Measurements from ENCODE around the gene UFD1. TPM values are rescaled to one million over a fixed set of nuclear protein-coding genes. Genes with fewer than 3 reads are reported as not detected.

The UFD1 gene
- total and polyA plus RNA-seq, 9 of the 15 experiments (the other 6 are each of a cell fraction or from before 2014, with no cell fraction given): 238 to 645 (median 363) TPM

GRCh38 chr22:19450363-19451175 is 28.4 kb downstream of the UFD1 start (continued):
- TF ChIP-seq CTCF (IDR thresholded peaks at IDR 0.05 in 2 of 3, conservative IDR thresholded peaks at IDR 0.05 in 1 of 3; ENCODE audit: insufficient read depth in 2 of 3, low read depth in 1 of 3, low read length in 3 of 3) (no peak), GATA2 (CRISPR knock-in tag; IDR thresholded peaks at IDR 0.05) (no peak), PTRF (tag; IDR thresholded peaks at IDR 0.05) (no peak), SMARCA5 (IDR thresholded peaks at IDR 0.05) (no peak), ZNF280B (CRISPR knock-in tag; IDR thresholded peaks at IDR 0.05) (0 out of 2 replicates have a peak, but pooled peaks have one; percentile 14), PRMT5 (CRISPR knock-in tag; IDR thresholded peaks at IDR 0.05) (no peak), CEBPG (CRISPR knock-in tag; IDR thresholded peaks at IDR 0.05) (no peak), CEBPG (tag; conservative IDR thresholded peaks at IDR 0.05 in 1 of 2, IDR thresholded peaks at IDR 0.05 in 1 of 2) (no peak), POLR2H (tag; IDR thresholded peaks at IDR 0.05; ENCODE audit: low read depth) (no peak), SUPT5H (IDR thresholded peaks at IDR 0.05) (0 out of 2 replicates have a peak, but pooled peaks have one; percentile 23), TFAM (CRISPR knock-in tag; conservative IDR thresholded peaks at IDR 0.05) (no peak), NFATC3 (IDR thresholded peaks at IDR 0.05) (no peak), ZNF354B (CRISPR knock-in tag; IDR thresholded peaks at IDR 0.05) (no peak), BCOR (IDR thresholded peaks at IDR 0.05) (0 out of 2 replicates have a peak, but pooled peaks have one; percentile 20), SMC3 (conservative IDR thresholded peaks at IDR 0.05; ENCODE audit: insufficient read depth, low read depth, low read length) (no peak), NEUROD1 (IDR thresholded peaks at IDR 0.05; ENCODE audit: borderline replicate concordance, low read depth, low read length, partially characterized antibody) (no peak), TEAD1 (CRISPR knock-in tag; IDR thresholded peaks at IDR 0.05) (no peak), TCF15 (CRISPR knock-in tag; IDR thresholded peaks at IDR 0.05) (peak; percentile 70; the same call in 1 of the 2 replicates), ZNF764 (CRISPR knock-in tag; IDR thresholded peaks at IDR 0.05; ENCODE audit: low read depth) (0 out of 2 replicates have a peak, but pooled peaks have one; percentile 39), ZBTB26 (CRISPR knock-in tag; IDR thresholded peaks at IDR 0.05) (no peak), ZNF277 (CRISPR knock-in tag; IDR thresholded peaks at IDR 0.05; ENCODE audit: borderline replicate concordance) (peak; percentile 63; the same call in 1 of the 2 replicates), KLF1 (tag; IDR thresholded peaks at IDR 0.05) (no peak), TARDBP (IDR thresholded peaks at IDR 0.05) (no peak)
